Measurements from ENCODE around the gene RSPO4.

GRCh38 chr20:955111-955510 is 47.0 kb downstream of the RSPO4 start:
- TF ChIP-seq EP300 (IDR thresholded peaks at IDR 0.05) (no peak), CTCF (IDR thresholded peaks at IDR 0.05) (no peak), POLR2A (IDR thresholded peaks at IDR 0.05) (no peak)
